Upper lobe of left lung (tissue), 6 donors: ENCODE results near the gene TLCD3A. TPM values are rescaled to one million over a fixed set of nuclear protein-coding genes. Genes with fewer than 3 reads are reported as not detected.
A peak's percentile ranks its signal among the peaks of the same experiment; 100 is the strongest.
"Not testable (repeated sequence)": the region's sequence is repeated elsewhere in the genome, so short reads cannot be mapped to it uniquely, and the experiment has no call there.

Experiments used
- ATAC-seq, 2 donors: fragments of 200-7000 bp; cut with Tn5 transposase; one replicate each; pipeline ENCODE4 v1.9.1; 2022; ENCODE audit warnings: mild to moderate bottlenecking in 2 of 2, moderate library complexity in 2 of 2; ENCODE audit not compliant: low FRiP score in 2 of 2
- DNase-seq, 2 donors: peaks; one replicate each; pipeline ENCODE4 v3.0.0-alpha.2; 2019 to 2020
- H3K27ac ChIP-seq, 4 donors: fragments of 200-600 bp; sonication (generic); one replicate each; pipeline ENCODE4 v1.5.1; 2016 to 2019
- H3K27me3 ChIP-seq, 4 donors: fragments of 200-600 bp; sonication (generic); one replicate each; pipeline ENCODE4 v1.5.1; 2017 to 2019
- H3K36me3 ChIP-seq, 4 donors: fragments of 200-600 bp; sonication (generic); one replicate each; pipeline ENCODE4 v1.5.1; 2016 to 2019
- H3K4me1 ChIP-seq, 4 donors: fragments of 200-600 bp; sonication (generic); one replicate each; pipeline ENCODE4 v1.5.1; 2018 to 2019
- H3K4me3 ChIP-seq, 4 donors: fragments of 200-600 bp; sonication (generic); one replicate each; pipeline ENCODE4 v1.5.1; 2017 to 2019; ENCODE audit warnings: mild to moderate bottlenecking in 2 of 4, moderate library complexity in 1 of 4
- H3K9me3 ChIP-seq, 4 donors: fragments of 200-600 bp; sonication (generic); one replicate each; pipeline ENCODE4 v1.5.1; 2018 to 2019
- EP300 ChIP-seq, 4 donors: sonication (generic); formaldehyde crosslinking; IDR thresholded peaks; one replicate each; pipeline ENCODE4 v1.5.1; 2017; ENCODE audit warnings: antibody characterized with exemption in 4 of 4, control low read depth in 2 of 4
- POLR2A ChIP-seq, 4 donors: fragments of 450-650 bp; IDR thresholded peaks; one replicate each; pipeline ENCODE4 v1.5.1; 2016 to 2017; ENCODE audit warnings: antibody characterized with exemption in 4 of 4, mild to moderate bottlenecking in 2 of 4
- POLR2AphosphoS5 ChIP-seq, 2 donors: sonication (generic); formaldehyde crosslinking; IDR thresholded peaks; one replicate each; pipeline ENCODE4 v1.5.1; 2017; ENCODE audit warnings: antibody characterized with exemption in 2 of 2
- WGBS, 2 donors: methylation state at CpG; one replicate each; pipeline ENCODE4 v1.1.5; 2017 to 2018; 5-methylcytosine and 5-hydroxymethylcytosine counted together
- total RNA-seq, 6 donors: library from RNA; depleted of rRNA in 4 of 6; stranded (reverse); fragments of >200 nt in 4 of 6; gene quantifications; one replicate each; pipeline versions ENCODE4 v1.1.0 to v1.2.1, GENCODE V29; 2016 to 2021
- TF ChIP-seq, protein P1 (sequence below), 6 experiments: fragments of 450-650 bp in 4 of 6; fragments of 200-600 bp in 2 of 6; sonication (generic) in 2 of 6; IDR thresholded peaks; one replicate each; pipeline ENCODE4 v1.5.1; 2016 to 2019; ENCODE audit warnings: antibody characterized with exemption in 6 of 6
- donor health status: DM: no; HTN: no; CAD: no; lungs with moderate emphysema.
- donor health status: DM: no; HTN: yes; CAD: no; lungs with severe emphysema.

Gene TLCD3A
- total RNA-seq, 6 donors from 2014 or later, result 5.1 to 37.8 (median 11.7) TPM

DNA sequence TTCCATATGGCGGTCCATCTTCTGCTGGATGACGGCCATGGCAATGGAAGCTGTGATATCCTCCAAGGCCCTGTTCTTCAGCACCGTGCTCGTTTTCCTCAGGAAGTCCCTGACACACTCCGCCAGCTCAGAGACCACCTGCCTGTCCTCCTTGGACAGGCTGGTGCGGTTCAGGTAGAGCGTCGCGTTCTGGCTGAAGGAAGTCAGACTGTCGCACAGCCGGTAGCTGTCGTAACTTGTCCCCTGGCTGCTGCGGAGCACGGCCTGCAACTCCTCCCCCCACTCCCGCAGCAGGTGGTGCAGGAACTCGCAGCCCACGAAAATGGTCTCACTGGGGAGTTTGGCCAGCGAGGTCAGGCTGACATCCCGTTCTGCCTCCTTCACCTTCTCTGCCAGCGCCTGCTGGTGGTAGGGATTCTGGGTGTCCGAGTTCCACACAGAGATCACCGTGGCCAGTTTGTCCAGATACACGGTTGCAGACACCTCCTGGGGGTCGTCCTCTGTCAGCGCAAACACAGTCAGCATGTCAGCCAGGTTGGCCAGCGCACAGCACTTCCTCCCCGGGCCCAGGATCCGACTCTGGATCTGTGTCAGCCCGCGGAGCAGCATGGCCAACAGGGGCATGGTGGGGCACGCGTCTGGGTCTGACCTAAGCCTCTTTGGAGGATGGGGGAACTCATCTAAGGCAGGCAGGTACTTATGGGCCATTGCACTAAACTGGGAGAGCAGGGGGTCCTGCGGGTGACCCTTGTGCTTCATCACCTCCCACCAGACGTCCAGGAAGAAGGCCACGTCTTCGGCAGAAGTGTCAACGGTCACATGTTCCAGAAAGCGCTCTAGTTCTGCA, 14.6 kb downstream of the TLCD3A start:
- no peak for TF ChIP-seq POLR2A (IDR thresholded peaks at IDR 0.05)
- TF ChIP-seq EP300 (IDR thresholded peaks at IDR 0.05), result no peak
- TF ChIP-seq, protein P1, sequence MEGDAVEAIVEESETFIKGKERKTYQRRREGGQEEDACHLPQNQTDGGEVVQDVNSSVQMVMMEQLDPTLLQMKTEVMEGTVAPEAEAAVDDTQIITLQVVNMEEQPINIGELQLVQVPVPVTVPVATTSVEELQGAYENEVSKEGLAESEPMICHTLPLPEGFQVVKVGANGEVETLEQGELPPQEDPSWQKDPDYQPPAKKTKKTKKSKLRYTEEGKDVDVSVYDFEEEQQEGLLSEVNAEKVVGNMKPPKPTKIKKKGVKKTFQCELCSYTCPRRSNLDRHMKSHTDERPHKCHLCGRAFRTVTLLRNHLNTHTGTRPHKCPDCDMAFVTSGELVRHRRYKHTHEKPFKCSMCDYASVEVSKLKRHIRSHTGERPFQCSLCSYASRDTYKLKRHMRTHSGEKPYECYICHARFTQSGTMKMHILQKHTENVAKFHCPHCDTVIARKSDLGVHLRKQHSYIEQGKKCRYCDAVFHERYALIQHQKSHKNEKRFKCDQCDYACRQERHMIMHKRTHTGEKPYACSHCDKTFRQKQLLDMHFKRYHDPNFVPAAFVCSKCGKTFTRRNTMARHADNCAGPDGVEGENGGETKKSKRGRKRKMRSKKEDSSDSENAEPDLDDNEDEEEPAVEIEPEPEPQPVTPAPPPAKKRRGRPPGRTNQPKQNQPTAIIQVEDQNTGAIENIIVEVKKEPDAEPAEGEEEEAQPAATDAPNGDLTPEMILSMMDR (IDR thresholded peaks at IDR 0.05), result no peak
- no peak for TF ChIP-seq POLR2AphosphoS5 (IDR thresholded peaks at IDR 0.05)
- 89 to 92% methylated on average over 38 of the region's 38 CpGs for WGBS, 2 donors
- no peak overlapping the region for H3K27ac ChIP-seq
- no peaks in the 10 kb centered on the region for H3K9me3 ChIP-seq
- no peak overlapping the region for H3K4me3 ChIP-seq
- H3K36me3 ChIP-seq, result peaks cover 17 to 59% (median 35%) of the 10 kb centered on the region in 4 donors
- DNase-seq (peak in 1 of 2 donors; percentile 48), ATAC-seq (no peak)
- no peaks in the 10 kb centered on the region for H3K27me3 ChIP-seq
- H3K4me1 ChIP-seq, result peaks cover 10 to 20% (median 14%) of the 10 kb centered on the region in 4 donors

DNA sequence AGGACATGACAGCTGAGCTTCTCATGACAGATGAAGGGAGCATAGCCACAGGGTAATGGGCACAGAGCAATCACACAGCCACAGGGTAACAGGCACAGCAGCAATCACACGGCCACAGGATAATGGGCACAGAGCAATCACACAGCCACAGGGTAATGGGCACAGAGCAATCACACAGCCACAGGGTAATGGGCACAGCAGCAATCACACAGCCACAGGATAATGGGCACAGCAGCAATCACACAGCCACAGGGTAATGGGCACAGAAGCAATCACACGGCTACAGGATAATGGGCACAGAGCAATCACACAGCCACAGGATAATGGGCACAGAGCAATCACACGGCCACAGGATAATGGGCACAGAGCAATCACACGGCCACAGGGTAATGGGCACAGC, 16.2 kb downstream of the TLCD3A start:
- ATAC-seq, H3K4me3 ChIP-seq, H3K27ac ChIP-seq, H3K27me3 ChIP-seq, DNase-seq, H3K9me3 ChIP-seq: not testable (repeated sequence)
- Histone ChIP-seq H3K4me1 (peaks cover 13 to 26% (median 15%) of the 10 kb centered on the region in 4 donors), H3K36me3 (peaks cover 17 to 44% (median 32%) of the 10 kb centered on the region in 4 donors)
- WGBS, 2 donors, result 82 to 100% methylated on average over 4 of the region's 4 CpGs

DNA sequence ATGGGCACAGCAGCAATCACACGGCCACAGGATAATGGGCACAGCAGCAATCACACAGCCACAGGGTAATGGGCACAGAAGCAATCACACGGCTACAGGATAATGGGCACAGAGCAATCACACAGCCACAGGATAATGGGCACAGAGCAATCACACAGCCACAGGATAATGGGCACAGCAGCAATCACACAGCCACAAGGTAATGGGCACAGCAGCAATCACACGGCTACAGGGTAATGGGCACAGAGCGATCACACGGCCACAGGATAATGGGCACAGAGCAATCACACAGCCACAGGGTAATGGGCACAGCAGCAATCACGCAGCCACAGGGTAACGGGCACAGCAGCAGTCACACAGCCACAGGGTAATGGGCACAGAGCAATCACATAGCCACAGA, 17.0 kb downstream of the TLCD3A start:
- ATAC-seq, H3K4me3 ChIP-seq, H3K9me3 ChIP-seq, H3K27me3 ChIP-seq, H3K27ac ChIP-seq, DNase-seq: not testable (repeated sequence)
- 90% methylated on average over 7 of the region's 7 CpGs; no CpG with 5 or more reads in 1 of the 2 donors for WGBS, 2 donors
- peaks cover 13 to 26% (median 15%) of the 10 kb centered on the region in 4 donors for H3K4me1 ChIP-seq
- peaks cover 17 to 38% (median 30%) of the 10 kb centered on the region in 4 donors for H3K36me3 ChIP-seq

DNA sequence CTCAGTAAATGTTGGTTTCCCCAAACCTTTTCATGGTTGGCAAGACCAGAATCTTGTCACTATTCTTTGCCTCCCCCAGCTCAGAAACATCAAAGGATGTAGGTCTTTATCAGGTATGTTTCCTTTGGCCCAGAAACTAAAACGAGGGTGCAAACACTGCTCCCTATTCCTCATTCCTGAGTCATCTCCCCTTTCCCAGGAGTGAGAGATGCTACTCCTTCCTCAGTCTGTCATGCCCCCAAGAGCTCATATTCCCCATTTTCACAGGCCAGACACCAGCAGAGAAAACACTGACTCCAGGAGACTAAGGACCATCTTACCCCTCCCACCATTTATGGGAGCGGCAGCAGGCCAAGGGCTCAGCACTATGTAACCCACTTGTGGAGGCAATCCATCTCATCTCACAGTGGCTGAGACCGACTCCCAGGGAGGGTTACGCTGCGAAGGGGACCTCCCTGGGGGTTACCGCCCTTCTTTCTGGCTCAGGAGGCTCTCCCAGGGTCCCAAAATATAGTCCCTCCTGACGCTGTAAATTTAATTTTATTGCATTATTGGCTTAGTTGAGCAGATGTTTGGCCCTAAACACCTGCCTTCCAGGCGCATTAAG, 18.1 kb downstream of the TLCD3A start:
- no peak for ATAC-seq
- H3K36me3 ChIP-seq, result peaks cover 13 to 26% (median 19%) of the 10 kb centered on the region in 4 donors
- H3K4me3 ChIP-seq, result peak overlapping the region in 1 of 4 donors; percentile 95
- TF ChIP-seq POLR2AphosphoS5 (IDR thresholded peaks at IDR 0.05) (no peak), POLR2A (IDR thresholded peaks at IDR 0.05) (no peak), EP300 (IDR thresholded peaks at IDR 0.05) (no peak)
- TF ChIP-seq, protein P1 (IDR thresholded peaks at IDR 0.05), result no peak
- no peak overlapping the region for H3K27ac ChIP-seq
- H3K27me3 ChIP-seq, result no peaks in the 10 kb centered on the region
- no peaks in the 10 kb centered on the region for H3K9me3 ChIP-seq
- H3K4me1 ChIP-seq, result peaks cover 13 to 26% (median 15%) of the 10 kb centered on the region in 4 donors
- WGBS, 2 donors, result 75 to 86% methylated on average over 8 of the region's 8 CpGs
- DNase-seq, result no peak

DNA sequence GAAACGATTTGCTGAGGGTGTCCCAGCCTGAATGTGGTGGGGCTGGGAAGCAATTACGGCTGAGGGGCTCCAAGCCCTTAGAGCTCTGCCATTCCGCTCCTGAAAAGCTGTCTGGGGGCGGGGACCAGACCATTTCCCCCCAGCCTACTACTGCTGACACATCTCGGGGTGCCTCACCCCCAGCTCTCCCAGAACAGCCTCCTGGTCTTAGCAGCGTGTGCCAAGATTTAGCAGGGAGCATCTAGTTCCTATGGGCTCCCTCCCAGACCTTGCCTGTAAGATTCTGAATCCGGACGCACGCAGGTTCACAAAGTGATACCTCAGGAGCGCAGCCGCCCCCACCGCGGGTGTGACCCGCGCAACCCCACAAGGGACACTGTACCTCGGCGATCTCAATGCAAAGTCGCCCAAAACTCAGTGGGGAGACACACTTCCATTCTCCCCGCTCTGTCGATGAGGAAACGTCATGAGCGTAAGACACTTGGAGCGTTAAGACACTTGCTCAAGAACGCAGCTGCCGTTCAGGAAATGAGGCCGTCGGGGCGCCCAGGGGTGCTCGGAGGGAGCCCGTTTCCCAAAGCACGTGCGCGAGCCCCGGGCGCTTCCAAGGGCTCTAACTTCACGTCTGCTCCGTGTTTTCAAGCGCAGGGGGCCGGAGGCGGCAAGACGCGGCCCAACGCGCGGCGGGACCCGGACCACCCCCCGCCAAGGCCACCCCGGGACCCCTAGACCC, 19.0 kb downstream of the TLCD3A start:
- ATAC-seq, result peak; percentile 49 to 68
- WGBS, 2 donors, result 1 to 7% methylated on average over 12 to 45 of the region's 49 CpGs
- TF ChIP-seq EP300 (IDR thresholded peaks at IDR 0.05), result no peak
- Histone ChIP-seq H3K4me1 (peaks cover 13 to 34% (median 15%) of the 10 kb centered on the region in 4 donors), H3K9me3 (no peaks in the 10 kb centered on the region), H3K4me3 (peak overlapping the region; percentile 44 to 98 (median 92)), H3K36me3 (peaks cover 8 to 17% (median 11%) of the 10 kb centered on the region in 4 donors), H3K27ac (peak overlapping the region; percentile 78 to 93 (median 86)), H3K27me3 (no peaks in the 10 kb centered on the region)
- peak in 1 of 2 donors; percentile 40 for DNase-seq
